HepG2 (cell line): Measurements from ENCODE around the gene COL9A3. TPM values are rescaled to one million over a fixed set of nuclear protein-coding genes. Genes with fewer than 3 reads are reported as not detected.
A peak's percentile ranks its signal among the peaks of the same experiment; 100 is the strongest.

Experiments
- ATAC-seq: fragments of 200-7000 bp; cut with Tn5 transposase; 3 replicates; pipeline ENCODE4 v1.9.1; 2020; ENCODE audit warnings: mild to moderate bottlenecking, moderate library complexity
- BruUV-seq: library from RNA; stranded (reverse); fragments of 400-500 nt; replicated peaks from 2 replicates; lab custom pipeline; 2021; lab: Mats Ljungman, UMichigan
- CTCF ChIA-PET: fragments of 300-600 bp; formaldehyde crosslinking; extraction: SDS; loops from one replicate; lab custom pipeline; 2021; ENCODE audit warnings: low total read pairs, inconsistent platforms, low intra/inter-chr PET ratio; lab: Yijun Ruan, JAX
- POLR2A ChIA-PET: fragments of 350-600 bp; sonication (Branson Sonifier 250); formaldehyde crosslinking; loops from one replicate; lab custom pipeline; 2020; ENCODE audit warnings: antibody characterized with exemption, inconsistent platforms; lab: Yijun Ruan, JAX
- DNase-seq: peaks from one replicate; pipeline ENCODE4 v3.0.0-alpha.2; 2015; ENCODE audit warnings: low spot score
- FAIRE-seq: peaks from 3 replicates; lab custom pipeline; 2011; peaks lifted over from hg19 to GRCh38; lab: Jason Lieb, UNC
- H2AFZ ChIP-seq: one replicate; pipeline ENCODE4 v1.6.1; 2011; ENCODE audit warnings: low read length, inconsistent platforms
- H3K27ac ChIP-seq: fragments of 300-600 bp; 3 replicates; pipeline ENCODE4 v1.8.0; 2011; ENCODE audit warnings: mixed run types, mild to moderate bottlenecking, mixed read lengths, low read length, inconsistent platforms; ENCODE audit not compliant: insufficient read depth; ENCODE audit errors: extremely low read length
- H3K27me3 ChIP-seq, 2 experiments: fragments of 200-600 bp in 1 of 2; 2 replicates in 1 of 2; 3 replicates in 1 of 2; pipeline versions ENCODE4 v1.6.0 to v1.8.0; 2011; ENCODE audit warnings: low read length in 2 of 2, mild to moderate bottlenecking in 2 of 2, moderate library complexity in 2 of 2, inconsistent platforms in 1 of 2; ENCODE audit not compliant: insufficient read depth in 2 of 2, control insufficient read depth in 1 of 2
- H3K36me3 ChIP-seq, 2 experiments: fragments of 200-600 bp in 1 of 2; replicated peaks in 1 of 2; 2 replicates in 1 of 2; 3 replicates in 1 of 2; pipeline versions ENCODE4 v1.5.1 to v1.8.0; 2011; ENCODE audit warnings: low read length in 2 of 2, inconsistent platforms in 1 of 2; ENCODE audit not compliant: insufficient read depth in 2 of 2, control insufficient read depth in 1 of 2
- H3K4me1 ChIP-seq: 2 replicates; pipeline ENCODE4 v1.5.1; 2012; ENCODE audit warnings: low read length, inconsistent platforms; ENCODE audit not compliant: insufficient read depth
- H3K4me2 ChIP-seq: 2 replicates; pipeline ENCODE4 v1.6.0; 2011; ENCODE audit warnings: low read depth, low read length, inconsistent platforms
- H3K4me3 ChIP-seq, 3 experiments: fragments of 200-600 bp in 1 of 3; sonication (generic), shearing (Covaris generic) in 1 of 3; replicated peaks in 1 of 3; 2 replicates each; pipeline ENCODE4 v1.5.1; 2011 to 2016; ENCODE audit warnings: low read length in 3 of 3, inconsistent platforms in 2 of 3, low read depth in 2 of 3, mild to moderate bottlenecking in 2 of 3, control low read depth in 1 of 3, mixed read lengths in 1 of 3; ENCODE audit not compliant: insufficient read depth in 1 of 3
- H3K79me2 ChIP-seq: one replicate; pipeline ENCODE4 v1.6.1; 2011; ENCODE audit warnings: low read length, inconsistent platforms; ENCODE audit not compliant: insufficient read depth
- H3K9ac ChIP-seq: 2 replicates; pipeline ENCODE4 v1.6.0; 2011; ENCODE audit warnings: mild to moderate bottlenecking, low read depth, low read length, inconsistent platforms; ENCODE audit not compliant: insufficient read depth
- H3K9me3 ChIP-seq: 2 replicates; pipeline ENCODE4 v1.5.1; 2012; ENCODE audit warnings: mild to moderate bottlenecking, low read length
- H4K20me1 ChIP-seq: 2 replicates; pipeline ENCODE4 v1.6.0; 2011; ENCODE audit warnings: inconsistent platforms, mild to moderate bottlenecking, low read length, moderate library complexity; ENCODE audit not compliant: insufficient read depth
- ADNP ChIP-seq: sonication (generic); formaldehyde crosslinking; IDR thresholded peaks from 2 replicates; pipeline ENCODE4 v1.4.0; 2020; ENCODE audit warnings: missing genetic modification reagents
- HDAC2 ChIP-seq: sonication (generic); formaldehyde crosslinking; IDR thresholded peaks from 2 replicates; pipeline ENCODE4 v1.4.0; 2020; ENCODE audit warnings: missing genetic modification reagents
- HOXA5 ChIP-seq: sonication (generic); formaldehyde crosslinking; IDR thresholded peaks from 2 replicates; pipeline ENCODE4 v1.4.0; 2020; ENCODE audit warnings: missing genetic modification reagents
- KDM5A ChIP-seq: fragments of 200-600 bp; sonication (generic); IDR thresholded peaks from 2 replicates; pipeline ENCODE4 v1.7.0; 2018; ENCODE audit warnings: antibody characterized with exemption, mild to moderate bottlenecking, low read length, borderline replicate concordance
- MED8 ChIP-seq: sonication (generic); formaldehyde crosslinking; IDR thresholded peaks from 2 replicates; pipeline ENCODE4 v1.8.1; 2023; ENCODE audit warnings: mild to moderate bottlenecking, missing genetic modification reagents; ENCODE audit not compliant: insufficient replicate concordance
- MIXL1 ChIP-seq: IDR thresholded peaks from 2 replicates; pipeline ENCODE4 v1.6.1; 2016
- NFE2L2 ChIP-seq: fragments of 150-350 bp; IDR thresholded peaks from 2 replicates; pipeline ENCODE4 v1.6.1; 2014; ENCODE audit warnings: low read length
- POLR2A ChIP-seq, 2 experiments: IDR thresholded peaks; 2 replicates each; pipeline ENCODE4 v1.6.1; 2011; ENCODE audit warnings: low read depth in 2 of 2, low read length in 2 of 2, mild to moderate bottlenecking in 1 of 2, moderate library complexity in 1 of 2; ENCODE audit not compliant: insufficient read depth in 1 of 2
- RBFOX2 ChIP-seq: fragments of 200-400 bp; formaldehyde crosslinking; IDR thresholded peaks from 2 replicates; pipeline ENCODE4 v1.6.1; 2017; ENCODE audit warnings: low read depth, mild to moderate bottlenecking, low read length
- TCF12 ChIP-seq, 2 experiments: fragments of 450-650 bp in 1 of 2; sonication (generic) in 1 of 2; formaldehyde crosslinking in 1 of 2; IDR thresholded peaks; 2 replicates each; pipeline versions ENCODE4 v1.6.1 to v1.8.0; 2017 to 2022; ENCODE audit warnings: antibody characterized with exemption in 1 of 2, mild to moderate bottlenecking in 1 of 2, missing genetic modification reagents in 1 of 2, moderate library complexity in 1 of 2
- ZNF260 ChIP-seq: sonication (generic); formaldehyde crosslinking; IDR thresholded peaks from 2 replicates; pipeline ENCODE4 v1.4.0; 2020; ENCODE audit warnings: missing genetic modification reagents, low read depth, mild to moderate bottlenecking, borderline replicate concordance
- ZNF605 ChIP-seq: sonication (generic); formaldehyde crosslinking; IDR thresholded peaks from 2 replicates; pipeline ENCODE4 v1.8.0; 2022; ENCODE audit warnings: mild to moderate bottlenecking, missing genetic modification reagents
- ZNF883 ChIP-seq: sonication (generic); formaldehyde crosslinking; IDR thresholded peaks from 2 replicates; pipeline ENCODE4 v1.5.1; 2020; ENCODE audit warnings: mild to moderate bottlenecking, missing genetic modification reagents; ENCODE audit errors: not compliant biosample characterization
- WGBS: methylation state at CpG from one replicate; pipeline ENCODE4 v1.1.6; 2017; ENCODE audit warnings: low lambda C conversion rate; 5-methylcytosine and 5-hydroxymethylcytosine counted together
- in situ Hi-C: cut with HindIII; loops from 2 replicates; pipeline ENCODE4 v1.10.0; 2017; ENCODE audit warnings: low pct_unique_long_range_greater_than_20kb; ENCODE audit not compliant: extremely low pct_ligation_motif_present
- intact Hi-C: fragments of 100-400 bp; cut with micrococcal nuclease; formaldehyde crosslinking; loops from one replicate; pipeline ENCODE4 v1.10.0; 2022; ENCODE audit not compliant: unreplicated experiment
- polyA plus RNA-seq, 8 experiments: library from polyadenylated mRNA; depleted of rRNA in 3 of 8; stranded (reverse) in 7 of 8; unstranded in 1 of 8; fragments of >200 nt; fragmentation: Illumina TruSeq in 4 of 8; extraction: Trizol in 4 of 8; gene quantifications; 2 replicates each; pipeline versions ENCODE4 v1.2.1 to v1.2.3, GENCODE V29; 2011 to 2016; ENCODE audit warnings: low read depth in 4 of 8, missing spikeins in 1 of 8, mixed read lengths in 1 of 8; ENCODE audit not compliant: insufficient read depth in 1 of 8
- total RNA-seq, 5 experiments: library from RNA; depleted of rRNA; stranded (reverse); fragments of >200 nt; fragmentation: Illumina TruSeq; extraction: Trizol; gene quantifications; 2 replicates each; pipeline ENCODE4 v1.2.3, GENCODE V29; 2016; ENCODE audit warnings: low read depth in 1 of 5
- TF ChIP-seq, protein P1 (sequence below): sonication (generic); formaldehyde crosslinking; IDR thresholded peaks from 2 replicates; pipeline ENCODE4 v1.5.0; 2020; ENCODE audit warnings: mild to moderate bottlenecking, missing genetic modification reagents

The COL9A3 gene
- total and polyA plus RNA-seq, 2 of the 13 experiments (the other 11 are each of a cell fraction or from before 2014, with no cell fraction given): 155 to 204 TPM

DNA sequence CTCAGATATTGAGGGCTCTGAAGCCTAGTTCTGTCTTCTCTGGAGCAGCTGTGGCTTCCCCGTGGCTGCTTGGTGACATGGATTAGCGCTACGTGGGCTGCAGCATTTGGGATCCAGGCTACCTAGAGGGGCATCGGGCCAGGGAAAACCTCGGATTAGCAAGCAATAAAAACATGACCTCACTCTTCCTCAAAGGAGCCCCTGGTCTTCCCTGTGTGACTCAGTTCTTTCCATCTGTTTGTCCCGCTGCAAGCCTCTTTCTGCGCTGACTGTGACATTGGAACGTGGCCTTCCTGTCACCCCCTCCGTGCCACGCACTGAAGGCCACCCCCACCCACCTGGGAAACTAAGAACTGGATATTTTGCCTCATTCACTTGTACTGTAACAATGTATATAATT is 17.0 kb upstream of the COL9A3 start:
- no TSS peak for BruUV-seq
- Histone ChIP-seq H2AFZ (no peak overlapping the region), H3K4me2 (no peak overlapping the region), H4K20me1 (peaks cover 5% of the 10 kb centered on the region; the same call in 1 of the 2 replicates), H3K79me2 (peaks cover 8% of the 10 kb centered on the region), H3K4me3 (no peak overlapping the region), H3K9me3 (no peaks in the 10 kb centered on the region), H3K36me3 (peaks cover 27 to 36% of the 10 kb centered on the region in 2 experiments), H3K9ac (no peak overlapping the region), H3K27me3 (no peaks in the 10 kb centered on the region), H3K27ac (no peak overlapping the region), H3K4me1 (peaks cover 36% of the 10 kb centered on the region)
- DNase-seq: no peak
- intact Hi-C loops: loop anchor here (10.0 kb wide), 1 partner anchor 425 kb away; no protein-coding TSS in a partner anchor
- ATAC-seq: no peak
- in situ Hi-C loops: loop anchor here (25.0 kb wide), 1 partner anchor 288 kb away; no protein-coding TSS in a partner anchor
- 94% methylated on average over 10 of the region's 10 CpGs for WGBS
- no peak for FAIRE-seq
- ChIA-PET CTCF (interaction anchor here (0.8 kb wide), 1 partner anchor 8 kb away, joined by 3 read pairs; no protein-coding TSS in a partner anchor), POLR2A (no interaction called here)
- TF ChIP-seq RBFOX2 (peak; percentile 60; the same call in 1 of the 2 replicates), ZNF883 (CRISPR knock-in tag) (no peak), HDAC2 (CRISPR knock-in tag) (no peak), POLR2A (IDR thresholded peaks at IDR 0.05; ENCODE audit: insufficient read depth in 1 of 2, low read depth in 2 of 2, low read length in 2 of 2) (peak in 1 of 2 experiments; percentile 39; a peak in 1 of 4 replicates)

DNA sequence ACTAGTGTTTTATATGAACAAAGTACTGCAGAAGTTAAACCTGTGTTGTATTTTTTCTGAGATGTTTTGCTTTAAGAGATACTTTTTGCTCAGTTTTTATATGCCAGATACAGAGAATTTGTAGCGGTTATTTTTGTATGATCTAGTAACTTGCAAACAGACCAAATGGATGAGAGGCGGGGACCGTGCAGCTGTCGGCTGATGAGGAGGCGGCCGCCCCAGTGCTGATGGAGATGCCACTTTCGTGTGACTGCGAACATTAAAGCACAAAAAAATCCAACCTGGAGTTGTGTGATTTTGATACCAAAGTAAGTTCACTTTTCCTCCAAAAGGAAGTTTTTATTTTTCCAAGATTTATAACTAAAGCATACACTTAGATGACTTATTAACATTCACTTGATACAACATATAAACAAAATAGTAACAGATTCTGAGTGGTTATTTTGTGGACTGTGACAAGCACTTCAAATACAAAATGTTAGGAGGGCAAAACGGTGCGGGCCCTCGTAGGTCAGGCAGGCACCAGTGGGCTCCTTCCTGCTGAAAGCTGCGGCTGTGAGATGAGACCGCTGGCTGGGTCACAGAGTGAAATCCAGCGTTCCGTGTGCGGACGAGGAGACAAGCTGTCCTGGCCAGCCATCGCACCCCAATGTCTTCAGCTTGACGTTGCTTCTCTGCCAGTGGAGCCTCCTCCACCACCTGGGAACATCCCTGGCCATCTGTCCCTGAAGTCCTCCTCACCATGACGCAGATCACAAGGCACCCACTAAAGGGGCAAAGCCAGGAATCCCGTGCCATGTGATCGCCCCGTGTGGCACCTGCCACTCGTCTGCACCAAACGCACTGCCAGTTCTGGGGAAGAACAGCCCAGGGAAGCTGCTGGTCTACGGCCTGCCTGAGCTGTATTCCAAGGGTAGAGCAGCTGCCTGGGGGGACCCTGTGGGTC is 16.3 kb upstream of the COL9A3 start:
- H3K4me3 ChIP-seq: no peak overlapping the region
- intact Hi-C loops (no loop called here), in situ Hi-C loops (no loop called here)
- no peak for FAIRE-seq
- no peak overlapping the region for H3K9ac ChIP-seq
- no peaks in the 10 kb centered on the region for H3K9me3 ChIP-seq
- WGBS: 95% methylated on average over 26 of the region's 26 CpGs
- DNase-seq: no peak
- H3K27ac ChIP-seq: no peak overlapping the region
- H3K27me3 ChIP-seq: no peaks in the 10 kb centered on the region
- H3K4me2 ChIP-seq: no peak overlapping the region
- no peak overlapping the region for H2AFZ ChIP-seq
- peaks cover 11% of the 10 kb centered on the region for H3K79me2 ChIP-seq
- ChIA-PET POLR2A (no interaction called here), CTCF (interaction anchor here (0.8 kb wide), 1 partner anchor 8 kb away, joined by 3 read pairs; no protein-coding TSS in a partner anchor)
- no TSS peak for BruUV-seq
- H3K4me1 ChIP-seq: peaks cover 37% of the 10 kb centered on the region
- ATAC-seq: no peak
- peaks cover 27 to 36% of the 10 kb centered on the region in 2 experiments for H3K36me3 ChIP-seq
- peaks cover 5% of the 10 kb centered on the region; the same call in 1 of the 2 replicates for H4K20me1 ChIP-seq
- TF ChIP-seq MED8 (CRISPR knock-in tag): no peak
- no peak for TF ChIP-seq KDM5A
- TF ChIP-seq MIXL1: no peak
- TF ChIP-seq ZNF260 (CRISPR knock-in tag): no peak
- no peak for TF ChIP-seq ZNF605 (CRISPR knock-in tag)
- TF ChIP-seq TCF12 (IDR thresholded peaks at IDR 0.05): no peak
- TF ChIP-seq TCF12 (CRISPR knock-in tag; IDR thresholded peaks at IDR 0.05): no peak
- no peak for TF ChIP-seq ADNP
- TF ChIP-seq, protein P1, sequence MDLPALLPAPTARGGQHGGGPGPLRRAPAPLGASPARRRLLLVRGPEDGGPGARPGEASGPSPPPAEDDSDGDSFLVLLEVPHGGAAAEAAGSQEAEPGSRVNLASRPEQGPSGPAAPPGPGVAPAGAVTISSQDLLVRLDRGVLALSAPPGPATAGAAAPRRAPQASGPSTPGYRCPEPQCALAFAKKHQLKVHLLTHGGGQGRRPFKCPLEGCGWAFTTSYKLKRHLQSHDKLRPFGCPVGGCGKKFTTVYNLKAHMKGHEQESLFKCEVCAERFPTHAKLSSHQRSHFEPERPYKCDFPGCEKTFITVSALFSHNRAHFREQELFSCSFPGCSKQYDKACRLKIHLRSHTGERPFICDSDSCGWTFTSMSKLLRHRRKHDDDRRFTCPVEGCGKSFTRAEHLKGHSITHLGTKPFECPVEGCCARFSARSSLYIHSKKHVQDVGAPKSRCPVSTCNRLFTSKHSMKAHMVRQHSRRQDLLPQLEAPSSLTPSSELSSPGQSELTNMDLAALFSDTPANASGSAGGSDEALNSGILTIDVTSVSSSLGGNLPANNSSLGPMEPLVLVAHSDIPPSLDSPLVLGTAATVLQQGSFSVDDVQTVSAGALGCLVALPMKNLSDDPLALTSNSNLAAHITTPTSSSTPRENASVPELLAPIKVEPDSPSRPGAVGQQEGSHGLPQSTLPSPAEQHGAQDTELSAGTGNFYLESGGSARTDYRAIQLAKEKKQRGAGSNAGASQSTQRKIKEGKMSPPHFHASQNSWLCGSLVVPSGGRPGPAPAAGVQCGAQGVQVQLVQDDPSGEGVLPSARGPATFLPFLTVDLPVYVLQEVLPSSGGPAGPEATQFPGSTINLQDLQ (CRISPR knock-in tag): no peak
- no peak for TF ChIP-seq NFE2L2
- TF ChIP-seq HOXA5 (CRISPR knock-in tag): no peak
